Left lung (tissue), 10 donors: Measurements from ENCODE around the gene PLEKHG4B. TPM values are rescaled to one million over a fixed set of nuclear protein-coding genes. Genes with fewer than 3 reads are reported as not detected.
"Not testable (repeated sequence)": the region's sequence is repeated elsewhere in the genome, so short reads cannot be mapped to it uniquely, and the experiment has no call there.

Experiments used
- ATAC-seq: fragments of 200-7000 bp; cut with Tn5 transposase; one replicate; pipeline ENCODE4 v1.9.1; 2020; ENCODE audit warnings: moderate library complexity
- DNase-seq, 4 donors: peaks; one replicate each; pipeline ENCODE4 v3.0.0-alpha.2; 2013 to 2020
- H3K27ac ChIP-seq, 2 donors: fragments of 200-600 bp; sonication (generic) in 1 of 2; one replicate each; pipeline versions ENCODE4 v1.5.0 to v1.8.0; 2020 to 2021
- H3K27me3 ChIP-seq, 2 donors: fragments of 200-600 bp; sonication (generic) in 1 of 2; one replicate each; pipeline versions ENCODE4 v1.5.0 to v1.8.0; 2020 to 2021
- H3K36me3 ChIP-seq, 2 donors: fragments of 200-600 bp; sonication (generic) in 1 of 2; one replicate each; pipeline versions ENCODE4 v1.5.0 to v1.8.0; 2020 to 2021
- H3K4me1 ChIP-seq, 2 donors: fragments of 200-600 bp; one replicate each; pipeline ENCODE4 v1.8.0; 2021
- H3K4me3 ChIP-seq, 2 donors: fragments of 200-600 bp; sonication (generic) in 1 of 2; one replicate each; pipeline versions ENCODE4 v1.5.0 to v1.8.0; 2020 to 2021; ENCODE audit warnings: mild to moderate bottlenecking in 1 of 2
- H3K9me3 ChIP-seq, 2 donors: fragments of 200-600 bp; sonication (generic) in 1 of 2; one replicate each; pipeline versions ENCODE4 v1.5.0 to v1.8.0; 2020 to 2021
- intact Hi-C, 2 donors: fragments of 100-400 bp; cut with DNase I; formaldehyde crosslinking; loops; one replicate each; pipeline versions ENCODE4 v1.11.2 to v1.14.2; 2022
- polyA plus RNA-seq, 6 donors: library from polyadenylated mRNA; unstranded; fragments of 120-200 nt; gene quantifications; one replicate each; pipeline ENCODE4 v1.2.1, GENCODE V29; 2013; ENCODE audit not compliant: insufficient read length in 6 of 6
- total RNA-seq, 2 donors: library from RNA; stranded (reverse); fragmentation: NEBNext Ultra II Directional; extraction: Animal tissue kit (Norgen Biotek cat#: 25700); gene quantifications; one replicate each; pipeline ENCODE4 v1.2.1, GENCODE V29; 2021
- TF ChIP-seq, protein P1 (sequence below), 2 donors: fragments of 200-600 bp; sonication (generic) in 1 of 2; IDR thresholded peaks; one replicate each; pipeline versions ENCODE4 v1.5.0 to v1.8.0; 2021; ENCODE audit warnings: antibody characterized with exemption in 2 of 2
- donor health status: DM: no; HTN: yes; CAD: no.
- donor health status: DM: no; HTN: no; CAD: no.

The PLEKHG4B gene
- total and polyA plus RNA-seq, 8 donors, result 1.2 to 19.5 (median 15.5) TPM

DNA sequence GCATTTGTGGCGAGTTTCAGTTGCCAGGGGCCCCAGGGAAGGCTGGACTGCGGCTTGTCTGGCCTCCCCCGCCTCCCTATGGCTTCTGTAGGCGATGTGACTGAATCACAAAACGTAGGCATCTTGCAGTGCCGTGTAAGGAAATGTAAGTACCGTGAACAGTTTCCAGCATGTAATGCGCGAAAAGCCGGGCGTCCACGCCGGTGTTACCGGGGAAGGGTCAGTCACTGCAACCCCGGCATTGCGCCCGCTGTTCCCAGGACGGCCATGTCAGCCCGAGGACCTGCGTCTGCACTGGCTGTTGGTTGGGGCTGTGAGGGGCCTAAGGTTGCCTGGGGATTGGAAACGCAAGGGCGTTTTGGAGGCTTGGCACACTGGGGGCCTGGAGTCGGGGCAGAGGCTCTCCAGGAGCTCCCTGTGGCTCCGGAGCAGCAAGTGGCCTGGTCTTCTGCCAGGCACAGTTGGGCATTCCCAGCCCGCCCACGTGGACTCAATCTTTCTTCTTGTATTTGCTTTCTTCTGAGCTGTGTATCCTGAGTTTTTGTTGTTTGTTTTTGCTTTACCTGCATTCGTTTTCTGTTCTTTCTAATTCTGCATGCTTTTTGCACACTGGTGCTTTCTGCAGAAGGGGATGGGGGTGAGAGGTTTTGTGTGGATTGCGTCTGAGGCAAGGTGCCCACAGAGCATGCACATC is 36.9 kb upstream of the PLEKHG4B start:
- ATAC-seq (no peak), DNase-seq (peak in 1 of 4 donors; percentile 80)
- TF ChIP-seq, protein P1, sequence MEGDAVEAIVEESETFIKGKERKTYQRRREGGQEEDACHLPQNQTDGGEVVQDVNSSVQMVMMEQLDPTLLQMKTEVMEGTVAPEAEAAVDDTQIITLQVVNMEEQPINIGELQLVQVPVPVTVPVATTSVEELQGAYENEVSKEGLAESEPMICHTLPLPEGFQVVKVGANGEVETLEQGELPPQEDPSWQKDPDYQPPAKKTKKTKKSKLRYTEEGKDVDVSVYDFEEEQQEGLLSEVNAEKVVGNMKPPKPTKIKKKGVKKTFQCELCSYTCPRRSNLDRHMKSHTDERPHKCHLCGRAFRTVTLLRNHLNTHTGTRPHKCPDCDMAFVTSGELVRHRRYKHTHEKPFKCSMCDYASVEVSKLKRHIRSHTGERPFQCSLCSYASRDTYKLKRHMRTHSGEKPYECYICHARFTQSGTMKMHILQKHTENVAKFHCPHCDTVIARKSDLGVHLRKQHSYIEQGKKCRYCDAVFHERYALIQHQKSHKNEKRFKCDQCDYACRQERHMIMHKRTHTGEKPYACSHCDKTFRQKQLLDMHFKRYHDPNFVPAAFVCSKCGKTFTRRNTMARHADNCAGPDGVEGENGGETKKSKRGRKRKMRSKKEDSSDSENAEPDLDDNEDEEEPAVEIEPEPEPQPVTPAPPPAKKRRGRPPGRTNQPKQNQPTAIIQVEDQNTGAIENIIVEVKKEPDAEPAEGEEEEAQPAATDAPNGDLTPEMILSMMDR (IDR thresholded peaks at IDR 0.05), result no peak
- Histone ChIP-seq H3K9me3 (peaks cover 0 to 4% of the 10 kb centered on the region in 2 donors), H3K36me3 (no peaks in the 10 kb centered on the region), H3K27ac (no peak overlapping the region), H3K4me3 (no peak overlapping the region), H3K4me1 (peaks cover 0 to 8% of the 10 kb centered on the region in 2 donors), H3K27me3 (peaks cover 24 to 73% of the 10 kb centered on the region in 2 donors)
- intact Hi-C loops, result no loop called here

DNA sequence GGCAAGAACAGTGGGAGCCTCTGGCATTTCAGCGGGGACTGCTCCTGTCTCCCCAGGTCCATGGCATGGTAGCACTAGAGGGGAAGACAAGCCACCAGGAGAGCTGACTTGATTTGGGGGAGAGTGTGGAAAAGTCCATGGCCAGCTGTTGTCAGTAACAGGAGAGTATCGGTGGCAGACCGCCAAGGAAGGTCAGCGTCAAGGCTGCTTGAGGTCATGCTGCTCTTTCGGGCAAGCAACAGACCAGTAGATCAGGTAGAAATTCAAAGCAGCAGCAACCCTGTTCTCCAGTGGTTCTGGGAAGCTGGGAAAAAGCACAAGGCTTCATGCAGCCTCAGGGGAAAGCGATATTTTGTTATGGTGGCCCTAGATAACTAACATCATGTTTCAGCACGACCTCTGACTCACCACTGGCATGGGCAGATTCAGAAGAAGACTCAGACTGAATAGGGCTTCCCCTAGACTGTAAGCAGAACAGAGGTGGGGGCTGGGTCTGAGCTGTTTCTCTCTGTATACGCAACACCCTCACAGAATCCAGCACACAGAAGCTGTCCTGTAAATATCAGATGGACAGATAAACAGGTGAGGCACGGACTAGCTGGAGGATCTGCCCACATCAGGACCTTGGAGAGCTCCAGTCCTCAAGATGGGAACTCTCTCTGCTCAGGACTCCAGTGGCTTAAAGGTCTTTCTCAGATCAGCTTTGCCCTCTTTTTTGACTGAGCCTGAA is 35.2 kb upstream of the PLEKHG4B start:
- DNase-seq, result peak in 2 of 4 donors; percentile 30 to 41
- Histone ChIP-seq H3K4me3 (no peak overlapping the region), H3K9me3 (no peaks in the 10 kb centered on the region), H3K4me1 (peaks cover 0 to 8% of the 10 kb centered on the region in 2 donors), H3K36me3 (no peaks in the 10 kb centered on the region), H3K27ac (no peak overlapping the region), H3K27me3 (peaks cover 24 to 59% of the 10 kb centered on the region in 2 donors)
- intact Hi-C loops, result no loop called here
- TF ChIP-seq, protein P1 (IDR thresholded peaks at IDR 0.05), result no peak
- peak; percentile 48 for ATAC-seq

DNA sequence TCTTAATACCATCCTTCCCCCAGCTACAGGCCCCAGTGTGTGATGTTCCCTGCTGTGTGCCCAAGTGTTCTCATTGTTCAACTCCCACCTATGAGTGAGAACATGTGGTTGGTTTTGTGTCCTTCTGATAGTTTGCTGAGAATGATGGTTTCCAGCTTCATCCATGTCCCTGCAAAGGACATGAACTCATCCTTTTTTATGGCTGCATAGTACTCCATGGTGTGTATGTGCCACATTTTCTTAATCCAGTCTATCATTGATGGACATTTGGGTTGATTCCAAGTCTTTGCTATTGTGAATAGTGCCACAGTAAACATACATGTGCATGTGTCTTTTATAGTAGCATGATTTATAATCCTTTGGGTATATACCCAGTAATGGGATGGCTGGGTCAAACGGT is 31.7 kb upstream of the PLEKHG4B start:
- H3K4me3 ChIP-seq, H3K9me3 ChIP-seq, H3K4me1 ChIP-seq, ATAC-seq, H3K27ac ChIP-seq, H3K36me3 ChIP-seq, DNase-seq, intact Hi-C loops: not testable (repeated sequence)
- H3K27me3 ChIP-seq, result peaks cover 0 to 26% of the 10 kb centered on the region in 2 donors

- H3K27me3 ChIP-seq, result peaks cover 0 to 25% of the 10 kb centered on the region in 2 donors
- H3K4me1 ChIP-seq, result no peaks in the 10 kb centered on the region
- no peaks in the 10 kb centered on the region for H3K36me3 ChIP-seq
- intact Hi-C loops, result no loop called here
- no peak overlapping the region for H3K4me3 ChIP-seq
- no peak for ATAC-seq
- DNase-seq, result no peak
- no peak overlapping the region for H3K27ac ChIP-seq
- TF ChIP-seq, protein P1 (IDR thresholded peaks at IDR 0.05), result no peak
- no peaks in the 10 kb centered on the region for H3K9me3 ChIP-seq
Measured at GRCh38 chr5:70440-70839, 21.5 kb upstream of the PLEKHG4B start.

GRCh38 chr5:72316-73180 is 19.4 kb upstream of the PLEKHG4B start:
- H3K27me3 ChIP-seq, result peaks cover 0 to 38% of the 10 kb centered on the region in 2 donors
- H3K27ac ChIP-seq, ATAC-seq, H3K4me3 ChIP-seq, H3K4me1 ChIP-seq, intact Hi-C loops, H3K36me3 ChIP-seq, DNase-seq, H3K9me3 ChIP-seq: not testable (repeated sequence)

DNA sequence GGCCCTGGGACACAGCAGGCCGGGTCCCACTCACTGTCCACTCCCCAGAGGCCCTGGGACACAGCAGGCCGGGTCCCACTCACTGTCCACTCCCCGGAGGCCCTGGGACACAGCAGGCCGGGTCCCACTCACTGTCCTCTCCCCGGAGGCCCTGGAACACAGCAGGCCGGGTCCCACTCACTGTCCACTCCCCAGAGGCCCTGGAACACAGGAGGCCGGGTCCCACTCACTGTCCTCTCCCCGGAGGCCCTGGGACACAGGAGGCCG is 18.9 kb upstream of the PLEKHG4B start:
- H3K9me3 ChIP-seq, H3K36me3 ChIP-seq, H3K4me1 ChIP-seq, ATAC-seq, H3K27ac ChIP-seq, DNase-seq, H3K4me3 ChIP-seq, intact Hi-C loops: not testable (repeated sequence)
- peaks cover 0 to 39% of the 10 kb centered on the region in 2 donors for H3K27me3 ChIP-seq
